GM11168 (cell line): ENCODE results near the gene RTL10.

Source experiments
- in situ Hi-C: fragments of 300-500 bp; cut with MboI; formaldehyde crosslinking; loops from one replicate; pipeline ENCODE4 v1.12.0; 2022; ENCODE audit warnings: low sequenced_read_pairs; ENCODE audit not compliant: unreplicated experiment

The RTL10 gene

DNA sequence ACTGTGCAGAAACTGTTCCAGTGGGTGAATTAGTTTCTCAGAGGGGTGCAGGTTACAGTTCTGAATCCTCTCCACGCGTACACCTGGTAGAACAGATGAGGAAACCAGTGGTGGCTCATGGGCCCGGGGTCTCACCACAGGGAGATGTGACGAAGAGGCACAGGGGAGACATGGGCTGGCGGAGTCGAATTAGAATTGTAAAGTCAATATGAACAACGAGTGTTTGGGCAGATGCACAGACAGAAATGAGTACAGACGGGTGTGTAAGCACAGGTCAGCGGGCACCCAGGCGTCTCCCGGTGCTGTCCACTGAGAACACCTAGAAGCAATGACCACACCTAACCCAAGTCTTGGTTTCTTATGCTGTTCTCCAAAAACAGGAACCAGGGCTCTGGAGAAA lies 41.8 kb downstream of the RTL10 start:
- in situ Hi-C loops = no loop called here

DNA sequence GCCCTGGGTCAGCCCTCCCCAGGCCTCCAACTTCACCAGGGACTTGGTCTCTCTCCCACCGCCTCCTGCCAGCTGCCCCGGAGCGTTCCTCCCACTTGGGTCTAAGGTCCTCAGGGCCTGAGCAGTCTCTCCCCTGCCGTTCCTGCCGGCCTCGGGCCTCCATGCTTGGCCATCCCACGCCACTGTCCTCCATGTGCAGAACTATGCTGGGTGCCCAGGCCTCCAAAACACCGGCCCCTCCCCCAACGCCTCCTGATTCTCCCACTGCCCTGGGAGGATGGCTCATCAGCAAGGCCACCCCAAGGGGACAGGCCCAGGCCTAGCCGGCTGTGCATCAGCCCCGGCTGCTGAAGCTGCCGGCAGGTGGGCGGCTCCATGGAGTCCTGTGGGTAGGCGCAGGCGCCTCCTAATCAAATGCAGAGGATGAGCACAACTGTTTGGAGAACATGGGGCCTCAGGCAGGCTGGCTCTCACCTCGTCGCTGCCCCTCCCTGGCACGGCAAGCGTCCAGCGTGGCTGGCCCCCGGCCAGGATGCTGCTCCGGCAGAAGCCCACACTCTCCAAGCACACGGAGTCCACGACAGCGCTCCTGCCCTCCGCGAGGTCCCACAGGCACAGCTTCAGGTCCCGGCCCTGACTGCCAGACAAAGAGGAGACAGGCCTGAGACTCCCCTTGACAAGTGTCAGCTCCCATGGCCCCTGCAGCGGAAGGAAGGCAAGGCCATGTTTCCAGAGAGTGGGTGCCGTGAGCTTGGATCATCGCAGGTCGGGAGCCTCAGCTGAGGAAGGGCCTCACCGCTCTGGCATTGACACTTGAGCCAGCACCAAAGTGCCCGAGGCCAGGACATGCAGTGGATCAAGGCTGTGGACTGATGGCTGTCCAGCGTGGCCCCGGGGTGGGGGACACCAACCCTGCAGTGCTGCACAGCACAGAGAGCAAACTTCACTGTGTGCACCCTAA lies 42.6 kb downstream of the RTL10 start:
- in situ Hi-C loops = no loop called here

DNA sequence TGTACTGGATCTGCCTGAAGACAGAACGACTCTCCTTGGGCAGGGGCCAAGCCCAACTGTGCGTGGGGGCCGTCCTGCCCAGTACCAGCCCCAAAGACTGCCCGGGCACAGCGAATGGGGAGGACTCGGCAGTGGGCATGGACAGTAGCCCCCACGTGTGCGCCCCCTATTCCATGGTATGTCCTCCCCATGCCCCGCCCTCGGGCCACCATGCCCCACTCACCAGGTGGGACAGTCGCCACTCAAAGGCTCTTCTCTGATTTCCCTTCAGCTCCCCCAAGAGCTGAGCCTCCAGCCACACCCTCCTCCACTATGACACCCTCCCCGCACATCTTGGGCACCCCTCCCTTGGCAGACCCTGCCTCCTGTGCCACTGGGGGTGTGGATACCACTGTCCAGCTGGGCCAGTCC lies 43.5 kb downstream of the RTL10 start:
- in situ Hi-C loops = no loop called here

DNA sequence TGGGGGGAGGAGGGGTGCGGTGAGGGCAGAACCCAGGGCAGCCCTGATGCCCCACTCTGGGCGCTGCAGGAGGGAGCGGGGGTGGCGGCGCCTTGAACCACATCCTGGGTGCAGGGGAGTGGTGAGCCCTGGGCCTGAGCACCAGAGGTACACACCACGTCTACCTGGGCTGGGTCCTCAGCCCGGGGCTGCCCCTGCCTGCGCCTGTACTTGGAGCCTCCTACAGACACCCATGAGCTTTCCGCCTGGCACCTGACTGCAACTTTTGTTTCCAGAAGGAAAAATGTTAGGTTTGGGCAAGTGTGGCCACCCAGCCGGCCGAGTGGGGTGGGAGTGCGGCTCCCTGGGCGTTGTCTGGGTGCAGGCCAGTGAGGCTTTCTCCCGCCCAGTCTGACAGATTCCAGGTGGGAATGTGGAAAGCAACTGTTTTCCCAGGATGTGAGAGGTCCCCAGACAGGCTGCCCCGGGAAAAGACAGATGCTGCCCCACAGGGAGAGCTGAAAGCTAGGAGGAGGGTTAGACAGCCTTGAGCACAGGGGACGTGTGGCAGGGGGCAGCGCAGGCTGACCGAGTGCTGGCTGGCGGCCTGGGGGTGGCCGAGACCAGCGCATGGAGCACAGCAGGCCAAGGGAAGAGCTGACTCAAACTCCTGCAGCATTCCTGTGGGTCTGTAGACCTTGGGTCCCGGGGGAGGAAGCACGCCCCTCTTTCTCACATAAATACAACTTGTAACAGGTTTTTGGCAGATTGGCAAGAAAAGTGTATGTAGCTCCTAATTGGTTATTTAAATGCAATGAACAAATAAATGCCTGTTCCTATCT lies 44.1 kb downstream of the RTL10 start:
- in situ Hi-C loops = no loop called here

DNA sequence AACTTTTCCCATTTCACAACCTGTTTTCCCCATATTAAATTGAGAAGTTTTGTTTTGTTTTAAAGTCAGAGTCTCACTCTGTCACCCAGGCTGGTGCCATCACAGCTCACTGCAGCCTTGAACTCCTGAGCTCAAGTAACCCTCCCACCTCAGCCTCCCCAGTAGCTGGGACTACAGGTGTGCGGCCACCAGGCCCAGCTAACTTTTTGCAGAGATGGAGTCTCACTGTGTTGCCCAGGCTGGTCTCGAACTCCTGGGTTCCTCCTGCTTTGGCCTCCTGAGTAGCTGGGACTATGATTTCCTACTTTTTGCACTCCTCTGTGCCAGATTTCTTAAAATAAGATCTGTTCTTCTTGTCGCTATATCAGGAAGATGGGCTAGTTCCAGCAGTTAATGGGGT lies 44.9 kb downstream of the RTL10 start:
- in situ Hi-C loops = no loop called here

DNA sequence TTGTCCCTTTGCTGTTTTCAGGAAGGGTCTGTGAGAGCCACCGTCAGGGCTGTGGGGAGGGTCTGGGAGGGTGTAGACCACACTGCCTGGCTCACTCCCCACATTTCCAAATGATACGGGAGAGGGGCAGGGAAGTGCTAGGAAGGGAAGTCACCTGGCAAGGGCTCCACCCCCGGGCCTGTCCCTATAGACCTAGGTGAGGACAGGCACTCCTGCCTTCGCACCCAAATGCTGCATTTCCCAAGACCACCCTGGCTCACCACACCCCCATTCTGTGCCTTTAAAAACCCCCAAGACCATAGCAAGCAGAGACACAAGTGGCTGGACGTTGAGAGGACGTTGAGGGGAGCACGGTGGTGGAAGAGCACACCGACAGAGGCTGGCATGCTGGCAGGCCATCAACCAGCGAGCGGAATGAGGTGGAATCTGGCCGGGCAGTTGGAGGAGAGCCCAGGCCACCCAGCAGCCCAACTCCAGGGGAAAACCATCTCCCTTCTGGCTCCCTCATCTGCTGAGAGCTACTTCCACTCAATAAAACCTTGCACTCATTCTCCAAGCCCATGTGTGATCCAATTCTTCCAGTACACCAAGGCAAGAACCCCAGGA lies 45.7 kb downstream of the RTL10 start:
- in situ Hi-C loops = no loop called here

DNA sequence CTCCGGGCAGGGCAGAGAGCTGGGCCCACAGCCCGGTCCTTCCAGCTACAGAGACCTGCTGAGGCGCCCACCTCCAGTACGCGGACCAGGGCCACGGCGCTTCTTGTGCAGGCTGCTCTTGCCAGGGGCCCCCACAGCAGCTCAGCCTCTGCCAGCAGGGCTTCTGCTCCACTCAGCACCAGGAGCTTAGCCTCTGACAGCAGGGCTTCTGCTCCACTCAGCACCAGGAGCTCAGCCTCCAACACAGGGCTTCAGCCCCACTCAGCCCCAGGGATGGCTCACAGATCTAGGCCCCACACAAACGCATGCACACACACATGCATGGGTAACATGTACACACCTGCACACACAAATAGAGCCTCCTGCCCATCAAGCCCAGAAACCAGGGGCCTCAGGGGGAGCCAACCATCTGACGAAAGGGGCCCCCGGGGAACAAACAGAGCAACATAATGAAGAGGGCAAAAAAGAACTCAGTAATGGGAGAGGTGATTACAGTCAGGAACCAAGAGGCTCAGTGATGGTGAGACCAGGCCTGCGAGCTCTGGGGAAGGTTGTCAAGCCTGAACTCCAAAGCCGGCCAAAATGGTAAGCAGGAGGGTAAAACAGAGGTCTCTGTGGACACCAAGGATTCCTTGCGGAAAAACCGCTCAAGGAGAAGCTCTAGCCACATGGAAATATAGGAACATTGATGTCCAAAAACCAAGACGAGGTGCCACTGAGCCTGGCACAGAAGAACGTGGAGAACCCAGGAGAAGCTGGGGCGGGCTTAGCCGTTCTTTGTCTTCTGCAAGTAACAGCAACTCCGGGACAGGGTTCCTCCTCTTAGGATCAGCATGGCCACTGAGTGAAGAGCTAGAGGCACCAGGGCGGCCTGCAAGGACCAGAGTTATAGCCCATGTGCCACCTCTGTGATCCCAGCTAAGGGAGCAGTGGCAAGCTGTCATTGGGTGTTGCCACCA lies 46.5 kb downstream of the RTL10 start:
- in situ Hi-C loops = no loop called here

DNA sequence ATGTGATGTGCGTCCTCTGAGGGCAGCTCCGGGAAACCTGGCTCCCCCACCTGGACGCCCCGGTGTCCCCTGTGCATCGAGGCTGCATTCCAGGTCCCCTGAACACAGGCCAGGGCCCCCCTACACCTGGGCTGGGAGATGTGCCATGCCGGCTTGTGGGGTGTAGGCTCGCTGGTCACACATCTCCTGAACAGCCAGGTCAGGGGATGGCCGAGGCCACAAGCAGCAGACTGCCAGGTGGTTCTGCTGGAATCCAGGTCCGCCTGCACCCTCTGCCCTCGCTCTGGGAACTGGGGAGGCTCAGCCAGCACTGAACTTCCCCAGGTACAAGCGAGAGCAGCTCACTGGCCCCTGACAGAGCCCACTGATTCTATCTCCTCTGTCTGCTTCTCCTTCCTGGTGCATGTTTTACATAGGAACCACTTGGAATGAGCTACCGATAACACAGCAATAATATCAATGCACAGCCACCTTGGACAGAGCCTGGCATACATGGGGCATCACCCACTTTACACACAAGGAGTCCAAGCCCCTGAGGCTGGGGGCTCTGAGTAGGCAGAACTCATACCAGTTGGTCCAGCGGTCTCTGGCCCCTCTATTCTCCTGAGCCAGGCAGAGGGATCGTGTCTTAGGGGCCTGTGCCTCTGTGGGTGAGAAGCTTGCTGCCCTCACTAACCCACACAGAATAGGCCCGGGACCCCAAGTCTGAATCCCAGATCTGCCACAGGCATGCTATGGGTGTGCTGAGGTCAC lies 47.3 kb downstream of the RTL10 start:
- in situ Hi-C loops = no loop called here

DNA sequence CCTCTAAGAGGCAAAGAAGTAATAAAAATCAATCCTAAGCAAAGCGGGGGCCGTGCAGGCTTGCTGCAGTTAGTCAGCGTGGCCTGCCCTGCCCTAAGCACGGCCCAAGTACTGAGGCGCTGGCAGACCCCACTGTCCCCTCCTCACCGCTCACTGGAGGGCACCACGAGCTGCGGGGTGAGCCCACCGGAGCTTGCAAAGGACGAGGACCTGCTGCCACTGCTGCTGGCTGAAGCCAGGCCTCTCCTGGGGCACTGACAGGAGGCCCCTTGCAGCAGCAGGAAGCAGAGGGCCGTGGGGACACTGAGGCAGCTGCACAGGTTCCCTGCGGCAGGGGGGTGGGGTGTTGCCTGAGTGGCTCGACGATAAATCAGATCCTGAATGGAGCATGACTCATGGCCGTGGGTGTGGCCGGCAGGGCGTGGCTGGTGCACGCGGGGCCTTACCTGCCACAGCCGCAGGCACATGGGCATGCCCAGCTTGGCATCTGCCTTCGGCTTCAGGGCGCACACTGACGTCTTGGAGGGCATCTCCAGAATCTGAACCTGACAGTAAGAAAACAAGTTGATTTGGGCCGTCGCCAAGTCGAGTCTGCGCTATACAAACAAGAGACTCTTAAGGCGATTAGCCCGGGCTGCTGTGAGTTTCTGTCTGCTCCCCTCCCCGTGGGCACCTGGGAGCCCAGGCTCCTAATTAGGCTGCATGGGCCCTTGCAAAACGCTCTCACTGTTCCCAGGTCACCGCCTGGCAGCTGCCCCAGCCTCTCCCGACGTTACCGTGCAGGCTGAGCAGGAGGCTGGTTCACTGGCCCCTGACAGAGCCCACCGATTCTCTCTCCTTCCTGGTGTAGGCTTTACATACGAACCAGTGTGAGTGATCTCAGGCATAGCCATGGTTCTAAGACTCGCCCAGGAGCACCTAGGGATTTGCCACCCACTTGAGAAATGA lies 48.2 kb downstream of the RTL10 start:
- in situ Hi-C loops = no loop called here

DNA sequence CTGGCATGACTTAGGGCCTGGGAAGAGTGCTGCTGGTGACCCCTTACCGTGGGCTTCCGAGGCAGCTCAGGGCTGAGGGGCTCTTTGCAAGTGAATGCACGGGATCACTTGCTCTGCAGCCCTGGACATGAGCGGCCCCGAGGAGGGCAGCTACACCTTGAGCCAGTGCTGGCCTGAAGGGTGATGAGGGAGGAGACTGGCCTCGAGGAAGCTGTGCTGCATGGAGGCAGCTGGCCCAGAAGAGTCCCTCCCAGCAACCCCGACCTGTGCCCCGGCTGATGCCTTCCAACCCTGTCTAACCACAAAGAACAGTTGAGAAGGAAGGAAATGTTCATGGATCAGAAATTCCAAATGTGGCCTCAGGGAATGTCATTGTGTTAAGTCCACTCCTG lies 48.9 kb downstream of the RTL10 start:
- in situ Hi-C loops = no loop called here
